WTC11 (cell line): ENCODE data around the gene RNPEPL1. TPM values are rescaled to one million over a fixed set of nuclear protein-coding genes. Genes with fewer than 3 reads are reported as not detected.

ENCODE experiments used
- ATAC-seq: fragments of 200-7000 bp; cut with Tn5 transposase; 2 replicates; pipeline ENCODE4 v1.10.0; 2021; ENCODE audit warnings: mild to moderate bottlenecking, moderate library complexity
- CTCF ChIA-PET: fragments of 300-600 bp; sonication (Branson Sonifier 250); formaldehyde crosslinking; loops from one replicate; lab custom pipeline; 2021; ENCODE audit warnings: antibody characterized with exemption; lab: Charles Lee
- POLR2A ChIA-PET: fragments of 350-600 bp; sonication (Branson Sonifier 250); formaldehyde crosslinking; loops from one replicate; lab custom pipeline; 2021; ENCODE audit warnings: antibody characterized with exemption; lab: Charles Lee
- DNase-seq: peaks from one replicate; pipeline ENCODE4 v3.0.0; 2021; ENCODE audit warnings: low spot score
- H3K27ac Mint-ChIP-seq: 2 replicates; pipeline ENCODE4 v1.8.0; 2021; ENCODE audit warnings: mixed read lengths
- H3K27me3 Mint-ChIP-seq: 2 replicates; pipeline ENCODE4 v1.8.0; 2021; ENCODE audit warnings: low read depth, mild to moderate bottlenecking, moderate library complexity, mixed read lengths
- H3K36me3 Mint-ChIP-seq: 2 replicates; pipeline ENCODE4 v1.8.0; 2021; ENCODE audit warnings: mixed read lengths
- H3K4me1 Mint-ChIP-seq: 2 replicates; pipeline ENCODE4 v1.8.0; 2022; ENCODE audit warnings: mixed read lengths
- H3K4me3 Mint-ChIP-seq: 2 replicates; pipeline ENCODE4 v1.8.0; 2021; ENCODE audit warnings: mild to moderate bottlenecking, moderate library complexity, mixed read lengths
- H3K9me3 Mint-ChIP-seq: 2 replicates; pipeline ENCODE4 v1.8.0; 2021; ENCODE audit warnings: mixed read lengths
- ATF2 ChIP-seq: sonication (generic); formaldehyde crosslinking; IDR thresholded peaks from 2 replicates; pipeline ENCODE4 v1.8.1; 2022; ENCODE audit warnings: low read depth, missing genetic modification reagents, borderline replicate concordance
- ATF3 ChIP-seq: sonication (generic); formaldehyde crosslinking; conservative IDR thresholded peaks from 2 replicates; pipeline ENCODE4 v1.8.1; 2022; ENCODE audit warnings: mild to moderate bottlenecking, missing genetic modification reagents
- CTCF ChIP-seq: fragments of 200-600 bp; IDR thresholded peaks from 2 replicates; pipeline ENCODE4 v1.8.0; 2022; ENCODE audit warnings: antibody characterized with exemption
- FOXK1 ChIP-seq: sonication (generic); formaldehyde crosslinking; IDR thresholded peaks from 2 replicates; pipeline ENCODE4 v1.8.0; 2022; ENCODE audit warnings: mild to moderate bottlenecking, moderate library complexity, missing genetic modification reagents
- IRF2 ChIP-seq: sonication (generic); formaldehyde crosslinking; IDR thresholded peaks from 2 replicates; pipeline ENCODE4 v1.8.0; 2022; ENCODE audit warnings: low read depth, missing genetic modification reagents, borderline replicate concordance
- MLX ChIP-seq: sonication (generic); formaldehyde crosslinking; IDR thresholded peaks from 2 replicates; pipeline ENCODE4 v1.8.1; 2023; ENCODE audit warnings: mild to moderate bottlenecking, missing genetic modification reagents, moderate library complexity
- OVOL2 ChIP-seq: fragments of 250-450 bp; sonication (Bioruptor Pico); IDR thresholded peaks from 2 replicates; pipeline ENCODE4 v1.9.0; 2021; ENCODE audit warnings: mild to moderate bottlenecking, borderline replicate concordance
- TEAD1 ChIP-seq: sonication (generic); formaldehyde crosslinking; IDR thresholded peaks from 2 replicates; pipeline ENCODE4 v1.8.0; 2022; ENCODE audit warnings: mild to moderate bottlenecking, missing genetic modification reagents
- USF1 ChIP-seq: sonication (generic); formaldehyde crosslinking; IDR thresholded peaks from 2 replicates; pipeline ENCODE4 v1.8.0; 2022; ENCODE audit warnings: mild to moderate bottlenecking, missing genetic modification reagents
- ZNF219 ChIP-seq: sonication (generic); formaldehyde crosslinking; IDR thresholded peaks from 2 replicates; pipeline ENCODE4 v1.8.0; 2023; ENCODE audit warnings: missing genetic modification reagents, mild to moderate bottlenecking, borderline replicate concordance
- ZNF512 ChIP-seq: sonication (generic); formaldehyde crosslinking; IDR thresholded peaks from 2 replicates; pipeline ENCODE4 v1.8.1; 2022; ENCODE audit warnings: missing genetic modification reagents, borderline replicate concordance
- total RNA-seq: library from RNA; stranded (reverse); gene quantifications from 3 replicates; pipeline ENCODE4 v1.2.3, GENCODE V29; 2021

The RNPEPL1 gene
- total RNA-seq, 1 experiment from 2014 or later, result 18.8 TPM

GRCh38 chr2:240594511-240595380 lies 26.5 kb downstream of the RNPEPL1 start:
- H3K27ac Mint-ChIP-seq, result no peak overlapping the region
- H3K36me3 Mint-ChIP-seq, result 0 out of 2 replicates have a peak, but pooled peaks cover 2% of the 10 kb centered on the region
- no peak for ATAC-seq
- H3K27me3 Mint-ChIP-seq, result no peaks in the 10 kb centered on the region
- TF ChIP-seq ATF3, result no peak
- TF ChIP-seq IRF2 (CRISPR knock-in tag), result no peak
- TF ChIP-seq ZNF219 (CRISPR knock-in tag), result no peak
- TF ChIP-seq TEAD1, result no peak
- no peak for TF ChIP-seq MLX (CRISPR knock-in tag)
- TF ChIP-seq ATF2, result no peak
- no peaks in the 10 kb centered on the region for H3K4me1 Mint-ChIP-seq
- H3K4me3 Mint-ChIP-seq, result no peak overlapping the region
- ChIA-PET POLR2A (no interaction called here), CTCF (interaction anchor here (0.7 to 1.3 kb wide), 3 partner anchors 9 to 15 kb away, joined by 3 read pairs; partner anchors contain the start of gene CAPN10)
- DNase-seq, result peak; percentile 9
- no peaks in the 10 kb centered on the region for H3K9me3 Mint-ChIP-seq

GRCh38 chr2:240595381-240596079 lies 27.2 kb downstream of the RNPEPL1 start:
- DNase-seq (peak; percentile 80), ATAC-seq (peak; percentile 92)
- POLR2A ChIA-PET, result no interaction called here
- Mint-ChIP-seq H3K9me3 (no peaks in the 10 kb centered on the region), H3K4me1 (no peaks in the 10 kb centered on the region)
- no peak for TF ChIP-seq OVOL2 (CRISPR knock-in tag)
- TF ChIP-seq ATF2, result no peak
- 0 out of 2 replicates have a peak, but pooled peaks have one; percentile 16 for TF ChIP-seq CTCF
- TF ChIP-seq FOXK1 (CRISPR knock-in tag), result no peak
- TF ChIP-seq USF1, result no peak
- TF ChIP-seq ZNF512 (CRISPR knock-in tag), result no peak
- TF ChIP-seq, all 79 proteins: peak for 1
- Mint-ChIP-seq H3K4me3 (no peak overlapping the region), H3K27ac (no peak overlapping the region), H3K36me3 (0 out of 2 replicates have a peak, but pooled peaks cover 2% of the 10 kb centered on the region), H3K27me3 (no peaks in the 10 kb centered on the region)
- CTCF ChIA-PET, result interaction anchor here (0.6 to 1.1 kb wide), 4 partner anchors 9 to 112 kb away, joined by 3 read pairs; no protein-coding TSS in a partner anchor
